Measurements from ENCODE around the gene ACAD10.
"Not testable (repeated sequence)": the region's sequence is repeated elsewhere in the genome, so short reads cannot be mapped to it uniquely, and the experiment has no call there.

ACAD10 gene

DNA sequence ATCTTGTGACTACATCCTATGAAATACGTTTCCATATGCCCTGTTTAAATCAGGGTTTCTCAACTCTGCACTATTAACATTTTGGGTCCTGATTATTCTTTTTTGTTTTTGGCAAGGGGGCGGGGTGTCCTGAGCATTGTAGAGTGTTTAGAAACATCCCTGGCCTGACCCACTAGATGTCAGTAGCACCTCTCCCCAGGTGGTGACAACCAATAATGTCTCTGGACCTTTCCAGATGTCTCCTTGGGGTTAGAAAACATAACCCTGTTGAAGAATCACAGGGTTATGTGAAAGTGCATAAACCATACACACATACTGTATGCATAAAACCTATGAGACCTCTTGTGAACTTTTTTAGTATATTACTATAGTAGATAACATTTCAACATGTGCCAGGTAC is 1.4 kb downstream of the ACAD10 start:
- no peak for DNase-seq (ENCODE audit: low spot score)
- no peak for FAIRE-seq

DNA sequence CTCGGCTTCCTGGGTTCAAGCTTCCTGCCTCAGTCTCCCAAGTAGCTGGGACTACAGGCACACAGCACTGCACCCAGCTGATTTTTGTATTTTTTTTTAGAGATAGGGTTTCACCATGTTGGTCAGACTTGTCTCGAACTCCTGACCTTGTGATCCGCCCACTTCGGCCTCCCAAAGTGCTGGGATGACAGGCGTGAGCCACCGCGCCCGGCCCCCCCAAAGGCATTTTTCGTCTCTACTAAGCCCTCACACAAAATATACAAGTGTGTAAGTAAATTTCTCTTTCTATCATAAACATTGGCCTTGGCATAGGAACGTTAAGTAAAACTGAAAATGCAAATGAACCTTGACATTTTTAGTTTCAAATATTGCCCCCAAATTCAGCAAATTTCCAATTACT is 2.1 kb downstream of the ACAD10 start:
- no peak for FAIRE-seq

DNA sequence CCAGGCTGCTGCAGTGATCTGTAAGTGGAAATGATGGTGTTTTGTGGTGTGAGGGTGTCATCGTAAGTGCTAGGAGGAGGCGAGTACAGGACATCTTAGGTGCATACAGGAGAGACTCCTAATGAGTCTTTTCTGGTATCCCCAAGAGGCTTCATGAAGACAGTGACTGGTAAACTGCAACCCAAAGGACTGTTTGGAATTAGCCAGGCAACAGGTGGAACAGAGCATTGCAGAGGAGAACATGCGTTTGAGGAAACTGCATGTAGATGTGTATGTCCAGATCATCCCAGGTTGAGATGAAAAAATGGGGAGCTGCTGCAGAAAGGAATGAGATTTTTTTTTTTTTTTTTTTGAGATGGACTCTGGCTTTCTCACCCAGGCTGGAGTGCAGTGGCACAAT is 5.4 kb downstream of the ACAD10 start:
- FAIRE-seq (no peak), DNase-seq (ENCODE audit: low spot score) (no peak)

More for the DNA sequence above, 2.1 kb downstream of the ACAD10 start:
- DNase-seq (ENCODE audit: low spot score) = no peak

DNA sequence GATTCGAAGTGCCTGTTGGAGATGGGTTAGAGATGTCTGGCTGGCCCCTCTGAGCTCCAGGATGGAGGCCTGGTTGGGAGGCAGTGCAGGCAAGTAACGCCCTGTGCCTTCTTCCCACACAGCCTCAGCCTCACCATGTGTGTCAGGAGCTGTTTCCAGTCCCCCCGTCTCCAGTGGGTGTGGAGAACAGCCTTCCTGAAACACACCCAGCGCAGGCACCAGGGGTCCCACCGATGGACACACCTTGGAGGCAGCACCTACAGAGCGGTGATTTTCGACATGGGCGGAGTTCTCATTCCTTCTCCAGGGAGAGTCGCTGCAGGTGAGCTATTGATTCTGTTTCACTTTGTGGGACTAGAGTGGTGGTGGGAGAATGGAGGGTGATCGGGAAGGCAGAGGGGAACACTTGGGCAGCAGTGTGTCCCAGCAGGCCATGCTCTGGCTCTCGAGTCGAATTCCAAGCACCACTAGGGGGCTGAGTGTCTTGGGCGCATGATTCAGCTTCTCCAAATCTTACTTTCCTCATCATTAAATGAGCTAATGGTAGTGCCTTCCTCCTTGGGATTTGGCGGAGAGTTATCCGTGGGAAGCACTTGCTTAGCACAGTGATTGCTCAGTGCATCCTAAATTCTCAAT is 6.8 kb downstream of the ACAD10 start:
- DNase-seq (ENCODE audit: low spot score) (no peak), FAIRE-seq (no peak)

DNA sequence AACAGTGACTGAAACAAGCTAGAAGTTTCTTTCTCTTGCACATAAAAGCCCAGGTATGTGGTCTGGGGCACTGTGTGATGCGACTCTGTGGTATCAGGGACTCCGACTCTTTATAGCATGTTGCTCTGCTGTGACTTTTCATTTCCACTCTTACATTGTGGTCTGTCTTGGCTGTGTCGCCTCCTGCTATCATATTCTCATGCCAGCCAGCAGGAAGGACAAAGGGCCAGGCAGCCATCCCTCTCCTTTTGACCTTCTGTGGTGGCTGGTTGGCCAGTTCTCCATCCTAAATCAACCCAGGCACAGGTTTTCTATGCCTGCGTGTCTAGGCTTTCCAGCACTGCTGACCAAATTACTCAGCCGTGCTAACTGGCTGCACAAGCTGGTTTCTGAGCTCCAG is 8.0 kb downstream of the ACAD10 start:
- FAIRE-seq = no peak

DNA sequence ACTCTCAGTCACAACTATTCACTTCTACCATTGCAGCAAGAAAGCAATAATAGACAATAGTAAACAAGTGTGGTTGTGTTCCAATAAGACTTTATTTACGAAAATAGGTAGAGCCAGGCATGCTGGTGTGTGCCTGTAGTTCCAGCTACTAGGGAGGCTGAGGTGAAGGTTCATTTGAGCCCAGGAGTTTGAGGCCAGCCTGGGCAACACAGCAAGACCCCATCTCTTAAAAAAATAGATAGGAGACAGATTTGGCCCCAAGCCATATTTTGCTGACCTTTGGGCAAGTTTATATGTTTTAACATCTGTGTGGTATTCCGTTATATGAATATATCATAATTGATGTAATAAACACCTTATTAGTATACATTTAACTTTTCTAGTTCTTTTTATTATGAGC is 14.1 kb downstream of the ACAD10 start:
- FAIRE-seq = no peak

More for the DNA sequence above, 8.0 kb downstream of the ACAD10 start:
- no peak for DNase-seq (ENCODE audit: low spot score)

DNA sequence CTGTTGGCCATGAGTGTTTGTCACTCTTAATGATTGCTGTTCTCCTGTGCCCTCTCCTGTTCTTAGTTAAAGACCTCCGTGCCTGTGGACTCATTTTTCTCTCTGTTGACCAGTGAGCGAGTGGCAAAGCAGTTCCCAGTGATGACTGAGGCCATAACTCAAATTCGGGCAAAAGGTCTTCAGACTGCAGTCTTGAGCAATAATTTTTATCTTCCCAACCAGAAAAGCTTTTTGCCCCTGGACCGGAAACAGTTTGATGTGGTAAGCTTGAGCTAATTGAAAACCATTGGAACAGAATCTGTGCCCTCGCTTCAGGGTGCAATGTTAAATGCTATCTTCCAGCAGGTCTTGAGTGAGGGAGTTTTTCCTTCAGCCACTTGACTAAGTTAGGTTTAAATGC is 19.8 kb downstream of the ACAD10 start:
- no peak for FAIRE-seq
- no peak for DNase-seq (ENCODE audit: low spot score)

More for the DNA sequence above, 14.1 kb downstream of the ACAD10 start:
- DNase-seq (ENCODE audit: low spot score) = no peak

DNA sequence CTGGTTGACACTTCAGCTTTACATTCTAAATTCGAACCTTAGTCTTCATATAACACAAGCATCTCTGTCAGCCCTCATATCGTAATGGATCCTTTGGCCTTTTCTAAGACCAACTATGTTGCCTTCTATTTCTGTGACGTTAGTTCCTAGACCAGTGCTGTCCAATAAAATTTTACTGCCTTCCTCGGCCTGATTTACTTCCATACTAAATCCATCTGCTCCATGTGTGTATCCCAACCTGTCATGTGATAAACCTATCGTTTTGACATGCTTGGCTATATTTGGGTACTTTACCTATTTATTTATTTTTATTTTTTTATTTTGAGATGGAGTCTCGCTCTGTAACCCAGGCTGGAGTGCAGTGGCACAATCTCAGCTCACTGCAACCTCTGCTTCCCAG is 20.3 kb downstream of the ACAD10 start:
- no peak for FAIRE-seq
- DNase-seq (ENCODE audit: low spot score) = no peak

DNA sequence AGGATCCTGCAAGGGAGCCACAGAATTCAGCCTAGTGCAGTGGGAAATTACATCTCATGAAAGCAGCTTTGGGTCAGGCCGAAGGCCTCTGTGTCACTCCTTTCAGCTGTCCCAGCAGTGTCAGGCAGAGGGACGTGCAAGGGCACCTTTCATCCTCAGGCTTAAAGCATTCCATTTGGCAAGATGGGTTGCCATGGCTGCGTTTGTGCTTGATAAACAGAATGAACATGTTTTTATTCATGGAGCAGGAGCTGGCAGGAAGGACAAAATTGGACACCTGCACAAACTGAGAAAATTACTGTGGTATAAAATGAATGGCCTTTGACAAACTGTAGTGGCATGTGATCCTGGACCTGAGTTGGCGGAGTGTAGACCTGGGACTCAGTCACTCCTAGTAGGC is 29.4 kb downstream of the ACAD10 start:
- DNase-seq (ENCODE audit: low spot score) (no peak), FAIRE-seq (no peak)

DNA sequence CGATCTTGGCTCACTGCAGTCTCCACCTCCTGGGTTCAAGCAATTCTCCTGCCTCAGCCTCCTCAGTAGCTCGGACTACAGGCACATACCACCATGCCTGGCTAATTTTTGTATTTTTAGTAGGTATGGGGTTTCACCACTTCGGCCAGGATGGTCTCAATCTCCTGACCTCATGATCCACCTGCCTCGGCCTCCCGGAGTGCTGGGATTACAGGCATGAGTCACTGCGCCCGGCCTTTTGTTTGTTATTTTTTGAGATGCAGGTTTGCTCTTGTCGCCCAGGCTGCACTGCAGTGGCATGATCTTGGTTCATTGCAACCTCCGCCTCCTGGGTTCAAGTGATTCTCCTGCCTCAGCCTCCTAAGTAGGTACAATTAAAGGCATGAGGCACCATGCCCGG is 33.5 kb downstream of the ACAD10 start:
- FAIRE-seq; DNase-seq (ENCODE audit: low spot score): not testable (repeated sequence)

DNA sequence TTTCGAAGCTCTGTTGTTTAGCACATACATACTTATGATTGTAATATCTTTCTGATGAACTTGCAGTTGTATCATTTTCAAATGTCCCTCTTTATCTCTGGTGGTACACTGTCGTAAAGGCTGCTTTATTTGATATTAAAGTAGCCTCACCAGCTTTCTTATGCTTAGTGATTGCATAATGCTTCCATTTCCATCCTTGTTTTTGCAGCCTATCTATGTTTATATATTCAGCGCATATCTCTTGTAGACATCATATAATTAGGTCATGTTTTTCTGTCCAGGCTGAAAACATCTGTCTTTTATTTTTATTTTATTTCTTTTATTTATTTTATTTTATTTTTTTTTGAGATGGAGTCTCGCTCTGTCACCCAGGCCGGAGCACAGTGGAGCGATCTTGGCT is 34.6 kb downstream of the ACAD10 start:
- FAIRE-seq (no peak), DNase-seq (ENCODE audit: low spot score) (no peak)

DNA sequence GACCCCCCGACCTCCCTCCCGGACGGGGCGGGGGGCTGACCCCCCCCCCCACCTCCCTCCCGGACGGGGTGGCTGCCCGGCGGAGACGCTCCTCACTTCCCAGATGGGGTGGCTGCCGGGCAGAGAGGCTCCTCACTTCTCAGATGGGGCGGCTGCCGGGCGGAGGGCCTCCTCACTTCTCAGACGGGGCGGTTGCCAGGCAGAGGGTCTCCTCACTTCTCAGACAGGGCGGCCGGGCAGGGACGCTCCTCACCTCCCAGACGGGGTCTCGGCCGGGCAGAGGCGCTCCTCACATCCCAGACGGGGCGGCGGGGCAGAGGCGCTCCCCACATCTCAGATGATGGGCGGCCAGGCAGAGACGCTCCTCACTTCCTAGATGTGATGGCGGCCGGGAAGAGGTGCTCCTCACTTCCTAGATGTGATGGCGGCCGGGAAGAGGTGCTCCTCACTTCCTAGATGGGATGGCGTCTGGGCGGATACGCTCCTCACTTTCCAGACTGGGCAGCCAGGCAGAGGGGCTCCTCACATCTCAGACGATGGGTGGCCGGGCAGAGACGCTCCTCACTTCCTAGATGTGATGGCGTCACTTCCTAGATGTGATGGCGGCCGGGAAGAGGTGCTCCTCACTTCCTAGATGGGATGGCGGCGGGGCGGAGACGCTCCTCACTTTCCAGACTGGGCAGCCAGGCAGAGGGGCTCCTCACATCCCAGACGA is 38.0 kb downstream of the ACAD10 start:
- FAIRE-seq; DNase-seq (ENCODE audit: low spot score): not testable (repeated sequence)

DNA sequence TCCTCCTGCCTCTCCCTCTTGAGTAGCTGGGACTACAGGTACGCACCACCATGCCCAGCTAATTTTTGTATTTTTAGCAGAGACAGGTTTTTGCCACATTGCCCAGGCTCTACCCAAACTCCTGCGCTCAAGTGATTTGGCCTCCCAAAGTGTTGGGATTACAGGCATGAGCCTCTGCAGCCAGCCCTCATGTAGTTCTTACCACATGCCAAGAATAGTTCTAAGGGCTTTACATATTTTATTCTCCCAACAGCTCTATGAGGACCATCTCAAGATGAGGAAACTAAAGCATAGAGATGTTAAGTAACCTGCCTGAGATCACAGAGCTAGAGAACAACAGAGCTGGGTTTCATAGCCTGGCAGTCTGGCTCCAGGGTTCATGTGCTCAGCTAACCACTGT is 42.9 kb downstream of the ACAD10 start:
- FAIRE-seq = no peak
- no peak for DNase-seq (ENCODE audit: low spot score)

DNA sequence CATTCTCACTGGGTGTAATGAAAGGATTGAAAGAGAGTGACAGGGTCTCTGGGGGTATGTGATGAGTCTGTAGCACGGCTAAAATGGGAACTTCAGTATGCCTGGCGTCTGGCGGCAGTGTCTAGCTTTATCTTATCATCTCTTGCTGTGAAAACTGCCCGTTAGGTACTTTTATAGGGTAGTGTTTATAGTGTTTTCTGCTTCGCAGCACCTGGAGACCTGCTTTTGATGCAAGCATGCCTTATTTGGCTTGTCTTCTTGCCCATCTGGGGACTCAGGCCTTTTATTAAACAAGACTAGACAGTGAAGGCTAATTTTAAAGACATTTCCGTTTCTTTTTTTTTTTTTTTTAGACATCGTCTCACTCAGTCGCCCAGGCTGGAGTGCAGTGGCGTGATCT is 44.6 kb downstream of the ACAD10 start:
- FAIRE-seq = no peak
- no peak for DNase-seq (ENCODE audit: low spot score)

DNA sequence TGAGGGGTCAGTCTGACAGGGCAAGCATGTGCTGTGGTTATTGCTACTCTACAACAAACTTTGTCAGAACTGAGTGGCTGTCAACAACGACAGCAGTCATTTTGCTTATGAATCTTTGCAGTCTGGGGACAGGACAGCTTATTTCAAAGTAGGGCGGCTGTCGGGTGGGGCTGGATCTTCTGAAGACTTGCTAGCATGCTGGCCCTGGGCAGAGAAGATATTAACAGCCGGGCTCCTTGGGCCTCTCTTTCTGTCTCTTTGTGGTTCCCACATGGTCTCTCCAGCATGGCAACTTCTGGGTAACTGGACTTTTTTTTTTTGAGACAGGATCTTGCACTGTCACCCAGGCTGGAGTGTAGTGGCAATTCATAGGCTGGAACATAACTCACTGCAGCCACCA is 46.9 kb downstream of the ACAD10 start:
- DNase-seq (ENCODE audit: low spot score) (no peak), FAIRE-seq (no peak)

DNA sequence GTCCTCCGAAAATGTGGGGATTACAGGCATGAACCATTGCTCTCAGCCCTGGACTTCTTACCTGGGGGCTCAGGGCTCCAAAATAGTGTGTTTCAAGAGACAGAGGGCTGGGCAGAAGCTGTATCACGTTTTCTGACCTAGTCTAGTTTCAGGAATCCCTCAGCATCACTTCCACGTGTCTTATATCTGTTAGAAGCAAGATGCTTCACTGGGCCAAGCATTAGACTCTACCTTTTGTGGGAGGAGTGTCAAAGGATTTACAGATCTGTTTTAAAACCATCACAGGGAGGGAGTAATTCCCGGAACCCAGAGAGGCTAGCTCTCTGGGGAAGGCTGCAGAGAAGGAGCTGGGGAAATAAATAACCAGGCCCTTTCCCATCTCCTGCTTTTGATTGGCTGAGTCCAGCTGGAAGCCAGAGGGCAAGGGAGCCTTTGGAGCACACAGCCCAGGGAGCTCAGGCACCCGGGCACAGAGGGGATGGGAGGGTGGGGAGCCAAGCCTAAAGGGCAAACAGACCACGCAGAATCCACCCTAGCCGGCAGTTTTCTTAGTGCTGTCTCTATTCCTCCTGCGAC is 47.6 kb downstream of the ACAD10 start:
- no peak for FAIRE-seq

DNA sequence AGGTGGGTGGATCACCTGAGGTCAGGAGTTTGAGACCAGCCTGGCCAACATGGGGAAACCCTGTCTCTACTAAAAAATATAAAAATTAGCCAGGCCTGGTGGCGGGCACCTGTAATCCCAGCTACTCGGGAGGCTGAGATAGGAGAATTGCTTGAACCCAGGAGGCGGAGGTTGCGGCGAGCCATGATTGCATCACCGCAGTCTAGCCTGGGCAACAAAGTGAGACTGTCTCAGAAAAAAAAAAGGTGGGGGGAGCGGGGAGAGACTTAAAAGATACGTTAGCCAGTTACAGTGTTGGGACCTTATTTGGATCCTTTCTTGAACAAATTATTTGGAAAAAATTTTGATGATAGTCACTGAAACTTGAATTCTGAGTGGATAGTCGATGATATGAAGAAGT is 53.7 kb downstream of the ACAD10 start:
- not testable (repeated sequence) for DNase-seq (ENCODE audit: low spot score); FAIRE-seq

More for the DNA sequence above, 47.6 kb downstream of the ACAD10 start:
- DNase-seq (ENCODE audit: low spot score) = no peak

DNA sequence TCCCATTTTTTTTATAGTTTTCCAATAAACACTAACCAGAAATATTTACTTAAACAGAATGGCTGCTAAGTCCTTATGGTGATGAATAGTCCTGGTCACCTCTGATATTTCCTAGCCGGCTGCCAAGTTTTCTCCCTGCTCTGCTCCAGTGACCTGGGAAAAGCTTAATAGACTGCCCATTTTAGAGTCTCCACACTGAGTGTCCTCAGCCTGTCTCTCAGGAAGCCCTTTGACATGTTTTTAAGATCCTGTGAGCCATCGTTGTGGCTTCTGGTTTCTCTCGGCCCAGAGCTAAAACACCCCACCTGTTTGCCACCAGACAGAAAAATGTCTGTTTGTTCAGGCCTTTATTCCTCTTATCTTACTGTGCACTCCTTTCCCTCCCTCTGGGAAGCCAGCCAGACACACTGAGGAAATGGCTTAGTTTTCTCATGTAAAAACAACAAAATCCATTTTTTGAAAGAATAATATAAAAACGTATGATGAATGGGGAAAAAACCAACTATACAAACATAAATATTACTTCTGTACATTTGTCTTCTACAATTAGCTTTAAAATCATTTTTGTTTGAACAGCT is 55.5 kb downstream of the ACAD10 start:
- DNase-seq (ENCODE audit: low spot score) (peak; percentile 36), FAIRE-seq (peak; percentile 42)

DNA sequence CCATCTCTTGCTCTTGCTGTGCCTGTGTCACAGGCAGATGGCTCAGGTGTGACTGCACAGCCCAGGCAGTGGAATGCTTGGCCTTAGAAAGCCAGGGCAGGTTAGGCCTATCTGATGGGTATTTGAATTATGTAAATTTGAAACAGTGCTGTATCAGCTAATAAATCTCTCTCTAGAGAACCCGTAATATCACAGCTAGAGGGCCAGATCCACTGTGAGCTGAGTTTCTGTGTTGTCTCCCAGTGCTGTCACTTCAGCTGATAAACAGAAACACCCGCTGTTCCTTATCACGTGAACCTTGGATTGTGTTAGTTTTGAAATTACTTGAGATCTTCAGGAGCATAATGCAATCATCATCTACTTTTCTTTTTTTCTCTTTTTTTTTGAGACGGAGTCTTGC is 59.4 kb downstream of the ACAD10 start:
- FAIRE-seq (no peak), DNase-seq (ENCODE audit: low spot score) (no peak)

DNA sequence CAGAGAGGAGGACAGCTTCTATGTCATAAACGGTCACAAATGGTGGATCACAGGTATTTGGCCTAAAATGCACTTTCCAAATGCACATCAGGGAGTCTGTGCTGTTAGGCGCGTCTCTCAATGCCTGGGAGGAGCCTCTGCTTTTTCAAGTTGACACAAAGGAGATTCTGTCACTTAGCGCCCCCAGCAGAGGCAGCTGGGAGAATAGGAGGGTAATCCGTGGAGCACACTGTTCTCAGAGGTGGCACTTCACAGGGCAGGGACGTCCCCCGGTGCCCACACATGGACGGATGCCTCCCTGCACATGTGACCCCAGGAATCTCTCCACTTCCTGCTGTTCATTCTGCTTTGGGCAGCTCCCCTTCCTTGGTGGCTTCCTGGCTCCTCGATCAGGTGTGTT is 61.5 kb downstream of the ACAD10 start:
- no peak for FAIRE-seq
- no peak for DNase-seq (ENCODE audit: low spot score)

DNA sequence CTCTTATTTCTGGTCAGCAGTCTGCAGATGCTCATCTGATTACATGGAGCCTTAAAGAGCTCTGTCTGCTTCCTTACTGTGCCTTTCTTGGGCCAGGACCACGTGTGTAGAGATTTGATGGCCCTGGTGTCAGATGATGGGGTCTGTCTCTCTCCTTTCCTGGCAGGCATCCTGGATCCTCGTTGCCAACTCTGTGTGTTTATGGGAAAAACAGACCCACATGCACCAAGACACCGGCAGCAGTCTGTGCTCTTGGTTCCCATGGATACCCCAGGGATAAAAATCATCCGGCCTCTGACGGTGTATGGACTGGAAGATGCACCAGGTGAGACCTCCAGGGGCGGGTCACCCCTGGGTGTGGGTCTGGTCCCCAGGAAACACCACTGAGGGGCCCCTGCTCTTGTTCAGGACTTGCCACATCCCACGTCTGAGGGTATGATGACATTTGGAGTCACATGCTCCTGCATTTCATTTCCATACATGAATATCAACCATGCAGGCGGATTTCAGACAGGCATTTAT is 62.4 kb downstream of the ACAD10 start:
- no peak for DNase-seq (ENCODE audit: low spot score)
- FAIRE-seq = no peak

DNA sequence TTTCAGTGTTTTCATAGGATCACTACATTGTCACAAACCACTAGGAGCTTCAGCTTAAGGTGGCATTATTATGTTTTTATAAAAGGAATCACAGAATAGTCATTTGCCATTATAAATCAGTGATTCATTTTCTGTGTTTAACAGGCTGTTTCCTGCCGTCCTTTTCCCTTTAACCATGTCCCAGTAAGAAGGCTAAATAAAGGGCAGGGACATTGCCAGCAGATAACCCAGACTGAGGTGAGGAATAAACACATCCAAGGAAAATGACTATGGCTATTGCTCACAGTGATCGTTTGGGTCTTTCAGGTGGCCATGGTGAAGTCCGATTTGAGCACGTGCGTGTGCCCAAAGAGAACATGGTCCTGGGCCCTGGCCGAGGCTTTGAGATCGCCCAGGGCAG is 63.0 kb downstream of the ACAD10 start:
- FAIRE-seq (no peak), DNase-seq (ENCODE audit: low spot score) (no peak)

Measured in RCC 7860 (cell line).